GM12878 (cell line): ENCODE results near the gene MAGEH1. TPM values are rescaled to one million over a fixed set of nuclear protein-coding genes. Genes with fewer than 3 reads are reported as not detected.

Source experiments
- BRCA1 ChIP-seq: IDR thresholded peaks from 2 replicates; pipeline ENCODE4 v1.6.1; 2011; ENCODE audit warnings: low read depth, low read length, improper control_type of control experiment
- CHD2 ChIP-seq: IDR thresholded peaks from 2 replicates; pipeline ENCODE4 v1.6.1; 2011; ENCODE audit warnings: low read depth, low read length, improper control_type of control experiment, borderline replicate concordance
- E2F8 ChIP-seq: fragments of 450-650 bp; IDR thresholded peaks from 2 replicates; pipeline ENCODE4 v1.6.1; 2018; ENCODE audit warnings: mild to moderate bottlenecking, low read depth, moderate library complexity; ENCODE audit not compliant: partially characterized antibody
- EGR1 ChIP-seq, 2 experiments: IDR thresholded peaks; 1 replicate in 1 of 2; 2 replicates in 1 of 2; pipeline ENCODE4 v1.6.1; 2011 to 2012; ENCODE audit warnings: low read depth in 2 of 2, low read length in 2 of 2, borderline replicate concordance in 1 of 2, mild to moderate bottlenecking in 1 of 2, moderate library complexity in 1 of 2
- EP300 ChIP-seq, 2 experiments: fragments of 150-350 bp in 1 of 2; IDR thresholded peaks; 2 replicates each; pipeline ENCODE4 v1.6.1; 2011 to 2012; ENCODE audit warnings: low read depth in 2 of 2, low read length in 2 of 2, borderline replicate concordance in 1 of 2, improper control_type of control experiment in 1 of 2, inconsistent platforms in 1 of 2; ENCODE audit not compliant: control insufficient read depth in 1 of 2
- FOXK2 ChIP-seq: fragments of 450-650 bp; IDR thresholded peaks from 2 replicates; pipeline ENCODE4 v1.6.1; 2017; ENCODE audit warnings: mild to moderate bottlenecking, moderate library complexity
- JUNB ChIP-seq: IDR thresholded peaks from 2 replicates; pipeline ENCODE4 v1.6.1; 2016; ENCODE audit warnings: antibody characterized with exemption, mild to moderate bottlenecking
- NBN ChIP-seq: fragments of 450-650 bp; IDR thresholded peaks from 2 replicates; pipeline ENCODE4 v1.6.1; 2016
- PAX5 ChIP-seq: IDR thresholded peaks from 2 replicates; pipeline ENCODE4 v1.6.1; 2011; ENCODE audit warnings: low read depth, low read length, borderline replicate concordance
- RAD51 ChIP-seq: fragments of 450-650 bp; IDR thresholded peaks from 2 replicates; pipeline ENCODE4 v1.6.1; 2016; ENCODE audit warnings: moderate library complexity, mild to moderate bottlenecking, inconsistent platforms
- SP1 ChIP-seq: IDR thresholded peaks from one replicate; pipeline ENCODE4 v1.6.1; 2011; ENCODE audit warnings: low read depth, low read length
- SUZ12 ChIP-seq: fragments of 200-600 bp; sonication (generic); IDR thresholded peaks from one replicate; pipeline ENCODE4 v1.6.1; 2018; ENCODE audit warnings: antibody characterized with exemption, mild to moderate bottlenecking; ENCODE audit not compliant: unreplicated experiment
- USF1 ChIP-seq: IDR thresholded peaks from 2 replicates; pipeline ENCODE4 v1.6.1; 2011; ENCODE audit warnings: borderline replicate concordance, low read depth, mild to moderate bottlenecking, moderate library complexity, mixed read lengths, low read length; ENCODE audit not compliant: insufficient read depth; ENCODE audit errors: extremely low read length
- polyA plus RNA-seq, 11 experiments: library from polyadenylated mRNA; depleted of rRNA in 4 of 11; unstranded in 6 of 11; stranded (reverse) in 5 of 11; fragments of >200 nt; fragmentation: Nextera tagmentation in 4 of 11; fragmentation: Illumina TruSeq in 1 of 11; extraction: Ambion mirVana in 4 of 11; extraction: Trizol in 1 of 11; gene quantifications; 1 replicate in 1 of 11; 2 replicates in 10 of 11; pipeline versions ENCODE4 v1.2.1 to v1.2.3, GENCODE V29; 2011 to 2016; ENCODE audit warnings: inconsistent platforms in 2 of 11, missing spikeins in 2 of 11, low read depth in 1 of 11
- total RNA-seq, 4 experiments: library from RNA; depleted of rRNA in 3 of 4; stranded (reverse); fragments of >200 nt in 3 of 4; fragmentation: Illumina TruSeq in 1 of 4; extraction: Trizol in 1 of 4; gene quantifications; 2 replicates each; pipeline versions ENCODE4 v1.2.1 to v1.2.3, GENCODE V29; 2013 to 2021

Gene MAGEH1
- total and polyA plus RNA-seq, 10 of the 15 experiments (the other 5 are each of a cell fraction or from before 2014, with no cell fraction given), result 8.7 to 25.2 (median 18.3) TPM

- TF ChIP-seq EGR1 (IDR thresholded peaks at IDR 0.05; ENCODE audit: borderline replicate concordance in 1 of 2, low read depth in 2 of 2, low read length in 2 of 2), result peak in 1 of 2 experiments; percentile 30; a peak in 1 of 3 replicates
- TF ChIP-seq SUZ12, result no peak
- no peak for TF ChIP-seq JUNB
- TF ChIP-seq FOXK2, result no peak
- no peak for TF ChIP-seq BRCA1
- no peak for TF ChIP-seq PAX5
- no peak for TF ChIP-seq CHD2
- TF ChIP-seq USF1, result no peak
- TF ChIP-seq E2F8, result no peak
- no peak for TF ChIP-seq NBN
- TF ChIP-seq RAD51, result no peak
- peak; percentile 8 for TF ChIP-seq SP1
- 0 out of 4 replicates have a peak, but pooled peaks of 1 of the 2 experiments have one; percentile 14 for TF ChIP-seq EP300 (IDR thresholded peaks at IDR 0.05; ENCODE audit: borderline replicate concordance in 1 of 2, control insufficient read depth in 1 of 2, low read depth in 2 of 2, low read length in 2 of 2)
These were observed 36.8 kb downstream of the MAGEH1 start (continued) for GRCh38 chrX:55488593-55489313.
